ENCODE results near the gene VAV2.

VAV2 gene

GRCh38 chr9:133915534-133916158, 76.5 kb downstream of the VAV2 start:
- DNase-seq (ENCODE audit: insufficient read length, low spot score) (no peak), FAIRE-seq (peak; percentile 21)
- TF ChIP-seq, protein P1, sequence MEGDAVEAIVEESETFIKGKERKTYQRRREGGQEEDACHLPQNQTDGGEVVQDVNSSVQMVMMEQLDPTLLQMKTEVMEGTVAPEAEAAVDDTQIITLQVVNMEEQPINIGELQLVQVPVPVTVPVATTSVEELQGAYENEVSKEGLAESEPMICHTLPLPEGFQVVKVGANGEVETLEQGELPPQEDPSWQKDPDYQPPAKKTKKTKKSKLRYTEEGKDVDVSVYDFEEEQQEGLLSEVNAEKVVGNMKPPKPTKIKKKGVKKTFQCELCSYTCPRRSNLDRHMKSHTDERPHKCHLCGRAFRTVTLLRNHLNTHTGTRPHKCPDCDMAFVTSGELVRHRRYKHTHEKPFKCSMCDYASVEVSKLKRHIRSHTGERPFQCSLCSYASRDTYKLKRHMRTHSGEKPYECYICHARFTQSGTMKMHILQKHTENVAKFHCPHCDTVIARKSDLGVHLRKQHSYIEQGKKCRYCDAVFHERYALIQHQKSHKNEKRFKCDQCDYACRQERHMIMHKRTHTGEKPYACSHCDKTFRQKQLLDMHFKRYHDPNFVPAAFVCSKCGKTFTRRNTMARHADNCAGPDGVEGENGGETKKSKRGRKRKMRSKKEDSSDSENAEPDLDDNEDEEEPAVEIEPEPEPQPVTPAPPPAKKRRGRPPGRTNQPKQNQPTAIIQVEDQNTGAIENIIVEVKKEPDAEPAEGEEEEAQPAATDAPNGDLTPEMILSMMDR (IDR thresholded peaks at IDR 0.05; ENCODE audit: insufficient read depth, missing control alignments) = no peak

DNA sequence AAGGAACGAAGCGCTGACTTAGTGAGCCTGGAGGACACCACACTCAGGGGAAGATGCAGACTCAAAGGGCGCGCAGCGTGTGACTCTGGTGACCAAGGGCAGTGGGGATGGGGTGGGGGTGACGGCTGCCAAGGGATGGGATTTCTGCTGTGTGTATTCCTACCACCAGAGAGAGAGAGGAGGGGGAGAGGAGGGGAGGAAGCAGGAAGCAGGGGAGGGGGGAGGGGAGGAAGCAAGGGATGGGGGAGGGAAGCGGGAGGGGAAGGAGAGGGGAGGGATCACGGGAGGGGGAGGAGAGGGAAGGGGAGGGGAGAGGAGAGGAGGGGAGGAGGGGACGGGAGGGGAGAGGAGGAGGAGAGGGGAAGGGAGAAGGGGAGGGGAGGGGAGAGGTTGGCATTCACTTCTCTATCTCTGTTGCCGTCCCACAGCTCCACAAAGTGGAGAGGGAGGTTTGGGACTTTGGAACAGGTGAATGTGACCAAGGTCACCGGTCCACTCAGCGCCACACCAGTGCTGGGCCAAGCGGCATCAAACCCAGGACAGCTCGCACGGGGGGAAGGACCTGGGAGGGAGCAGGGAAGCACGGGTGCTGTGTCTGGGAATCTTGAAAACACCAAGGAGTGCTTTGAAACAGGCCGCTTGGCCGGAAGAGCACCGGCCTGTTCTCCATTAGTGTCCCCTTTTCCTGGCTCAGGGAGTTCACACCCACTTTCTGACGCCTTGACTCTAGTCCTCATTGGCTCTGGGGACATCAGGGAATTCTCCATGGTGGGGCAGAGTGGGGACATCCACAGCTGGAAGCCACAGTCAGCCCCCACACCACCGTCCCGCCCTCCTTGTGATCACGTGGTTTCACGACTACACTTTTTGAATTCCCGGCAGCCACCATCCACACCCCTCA, 77.4 kb downstream of the VAV2 start:
- DNase-seq (ENCODE audit: insufficient read length, low spot score) = no peak
- FAIRE-seq = no peak
- TF ChIP-seq, protein P1 (IDR thresholded peaks at IDR 0.05; ENCODE audit: insufficient read depth, missing control alignments) = no peak

GRCh38 chr9:133913571-133914369, 78.4 kb downstream of the VAV2 start:
- TF ChIP-seq, protein P1 (IDR thresholded peaks at IDR 0.05; ENCODE audit: insufficient read depth, missing control alignments) = no peak
- DNase-seq (ENCODE audit: insufficient read length, low spot score) (no peak), FAIRE-seq (no peak)

GRCh38 chr9:133910855-133911514, 81.1 kb downstream of the VAV2 start:
- TF ChIP-seq, protein P1 (IDR thresholded peaks at IDR 0.05; ENCODE audit: insufficient read depth, missing control alignments) = no peak
- FAIRE-seq (no peak), DNase-seq (ENCODE audit: insufficient read length, low spot score) (no peak)

DNA sequence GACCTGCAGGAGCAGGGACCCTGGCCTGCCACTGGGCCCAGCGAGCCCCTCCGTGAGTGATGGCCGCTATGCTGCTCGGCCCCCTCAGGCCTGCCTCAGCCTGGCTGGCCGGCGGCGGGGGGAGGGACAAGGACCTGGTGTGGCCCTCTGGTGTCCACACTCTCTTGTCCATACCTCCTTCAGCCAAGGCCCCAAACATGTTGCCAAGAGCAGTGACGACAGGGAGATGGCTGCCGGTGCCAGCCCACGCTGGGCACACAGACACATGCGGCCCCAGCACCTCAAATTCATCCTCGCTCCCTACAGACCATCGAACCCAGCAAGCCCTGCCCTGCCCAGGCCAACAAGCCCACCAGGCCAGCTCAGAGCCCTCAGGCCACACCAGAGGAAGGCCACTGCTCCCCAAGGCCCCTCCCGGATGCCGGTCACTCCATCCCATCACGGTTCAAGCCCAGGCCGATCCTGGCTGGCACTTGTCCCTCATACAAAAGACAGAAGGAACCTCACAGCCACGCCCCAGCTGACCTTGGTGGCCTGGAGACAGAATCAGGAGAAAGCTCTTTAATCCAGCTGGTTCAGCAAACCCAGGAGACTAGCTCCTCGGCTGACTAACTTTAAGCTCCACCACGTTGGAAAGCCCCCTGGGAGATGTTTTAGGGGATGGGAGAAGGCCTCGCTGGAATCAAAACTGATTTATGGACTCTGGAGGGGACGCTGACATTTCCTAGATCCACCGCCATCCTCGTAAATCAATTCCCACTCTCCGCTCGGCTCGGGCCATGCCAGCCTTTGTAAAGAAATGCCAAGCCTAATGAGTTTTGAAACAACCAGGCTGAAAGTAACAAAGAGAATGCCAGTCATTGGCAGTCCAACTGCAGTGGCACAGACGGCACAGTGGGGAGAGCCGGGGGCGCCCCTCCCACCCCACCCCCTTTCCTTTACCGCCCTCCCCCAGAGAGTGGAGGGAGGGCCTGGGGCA, 84.9 kb downstream of the VAV2 start:
- DNase-seq (ENCODE audit: insufficient read length, low spot score) = peak; percentile 66
- FAIRE-seq = no peak
- TF ChIP-seq, protein P1 (IDR thresholded peaks at IDR 0.05; ENCODE audit: insufficient read depth, missing control alignments) = no peak

GRCh38 chr9:133906218-133906617, 85.9 kb downstream of the VAV2 start:
- TF ChIP-seq, protein P1 (IDR thresholded peaks at IDR 0.05; ENCODE audit: insufficient read depth, missing control alignments) = no peak
- FAIRE-seq (no peak), DNase-seq (ENCODE audit: insufficient read length, low spot score) (no peak)

All from D721Med (cell line).